Subcutaneous adipose tissue (tissue), 4 donors: ENCODE measurements around the gene VTI1B. TPM values are rescaled to one million over a fixed set of nuclear protein-coding genes. Genes with fewer than 3 reads are reported as not detected.

Source experiments
- CTCF ChIP-seq: fragments of 450-650 bp; IDR thresholded peaks from one replicate; pipeline ENCODE4 v1.5.1; 2016; ENCODE audit warnings: low read depth, mild to moderate bottlenecking, control low read depth, antibody characterized with exemption, moderate library complexity
- small RNA-seq: library from RNA; depleted of rRNA; stranded (forward); fragments of <200 nt; gene quantifications from one replicate; pipeline ENCODE3, GENCODE V24; 2016
- total RNA-seq, 4 donors: library from RNA; depleted of rRNA; stranded (reverse); fragments of >200 nt; gene quantifications; one replicate each; pipeline ENCODE4 v1.1.0, GENCODE V29; 2016

VTI1B gene
- total RNA-seq, 4 donors from 2014 or later: 97.6 to 218 (median 144) TPM

- no peak for TF ChIP-seq CTCF
Measured at GRCh38 chr14:67609642-67610310, 64.7 kb downstream of the VTI1B start.

- no peak for TF ChIP-seq CTCF
Measured at GRCh38 chr14:67607646-67608045, 66.8 kb downstream of the VTI1B start.

DNA sequence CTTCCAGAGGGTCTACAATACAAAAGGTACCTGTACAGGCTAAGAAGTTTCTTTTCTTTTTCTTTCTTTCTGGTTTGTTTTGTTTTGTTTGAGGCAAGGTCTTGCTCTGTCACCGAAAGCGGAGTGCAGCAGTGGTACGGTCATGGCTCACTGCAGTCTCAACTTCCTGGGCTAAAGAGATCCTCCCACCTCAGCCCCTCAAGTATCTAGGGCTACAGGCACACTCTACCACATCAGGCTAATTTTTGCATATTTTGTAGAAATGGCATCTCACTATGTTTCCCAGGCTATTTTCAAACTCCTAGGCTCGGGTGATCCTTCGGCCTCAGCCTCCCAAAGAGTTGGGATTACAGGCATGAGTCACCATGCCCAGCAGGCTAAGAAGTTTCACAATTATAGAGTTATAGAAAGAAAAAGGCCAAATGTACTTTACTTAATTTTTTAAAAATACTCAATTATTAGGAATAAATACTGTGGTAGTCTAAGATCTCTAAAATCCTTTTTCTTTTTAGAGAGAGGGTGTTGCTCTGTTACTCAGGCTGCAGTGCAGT, 71.4 kb downstream of the VTI1B start:
- no peak for TF ChIP-seq CTCF

DNA sequence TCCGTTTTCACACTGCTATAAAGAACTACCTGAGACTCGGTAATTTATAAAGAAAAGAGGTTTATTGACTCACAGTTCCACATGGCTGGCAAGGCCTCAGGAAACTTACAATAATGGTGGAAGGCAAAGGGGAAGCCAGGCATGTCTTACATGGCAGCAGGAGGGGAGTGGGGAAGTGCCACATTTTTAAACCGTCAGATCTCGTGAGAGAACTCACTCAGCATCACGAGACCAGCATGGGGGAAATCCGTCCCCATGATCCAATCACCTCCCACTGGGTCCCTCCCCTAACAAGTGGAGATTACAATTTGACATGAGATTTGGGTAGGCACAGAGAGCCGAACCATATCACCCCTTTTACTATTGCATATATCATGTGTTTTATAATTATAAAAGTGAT, 72.4 kb downstream of the VTI1B start:
- no peak for TF ChIP-seq CTCF

- no peak for TF ChIP-seq CTCF
Measured at GRCh38 chr14:67599698-67600561, 74.5 kb downstream of the VTI1B start, which contains the start of gene PIGH. TSS of gene PIGH (minus strand) at chr14:67600268. CDS start at chr14:67600203, 65 bp downstream.

Small RNAs within 50 kb of the gene (small RNA-seq; reads per million reads assigned to genes)
- gene AL132640.3 (not detected), gene RF00019 (0.49 reads per million), gene RN7SL369P (not detected), gene RNA5SP386 (not detected)

Other genes with a start within 250 kb of the VTI1B start
- 10 to 100 TPM in 1 of 4 donors, 1 to 10 TPM in 2, not detected in 1; 1.4 to 10.2 (median 2.2) TPM for gene TMEM229B, start 185.9 kb downstream of the VTI1B start, total RNA-seq
- gene PLEKHH1, start 141.3 kb downstream of the VTI1B start, total RNA-seq: 1 to 10 TPM; 1.3 to 9.0 (median 4.9) TPM
- 10 to 100 TPM; 17.4 to 25.5 (median 24.3) TPM for gene PIGH, start 74.4 kb downstream of the VTI1B start, total RNA-seq
- gene ARG2, start 54.7 kb downstream of the VTI1B start, total RNA-seq: 1 to 10 TPM; 2.0 to 4.1 (median 3.3) TPM
- gene RDH11, start 21.1 kb upstream of the VTI1B start, total RNA-seq: 10 to 100 TPM; 25.8 to 45.5 (median 32.8) TPM
- 1 to 10 TPM in 1 of 4 donors, not detected in 3; 1.5 TPM for gene RDH12, start 27.3 kb upstream of the VTI1B start, total RNA-seq
- gene ZFYVE26, start 142.0 kb upstream of the VTI1B start, total RNA-seq: 10 to 100 TPM; 25.6 to 40.3 (median 35.4) TPM
- gene RAD51B, start 145.1 kb upstream of the VTI1B start, total RNA-seq: 10 to 100 TPM in 3 of 4 donors, 1 to 10 TPM in 1; 9.7 to 24.1 (median 16.7) TPM